Measurements from ENCODE around the gene C1QTNF7. TPM values are rescaled to one million over a fixed set of nuclear protein-coding genes. Genes with fewer than 3 reads are reported as not detected.

Gene C1QTNF7
- total and polyA plus RNA-seq, 2 of the 13 experiments (the other 11 are each of a cell fraction or from before 2014, with no cell fraction given), result not detected

DNA sequence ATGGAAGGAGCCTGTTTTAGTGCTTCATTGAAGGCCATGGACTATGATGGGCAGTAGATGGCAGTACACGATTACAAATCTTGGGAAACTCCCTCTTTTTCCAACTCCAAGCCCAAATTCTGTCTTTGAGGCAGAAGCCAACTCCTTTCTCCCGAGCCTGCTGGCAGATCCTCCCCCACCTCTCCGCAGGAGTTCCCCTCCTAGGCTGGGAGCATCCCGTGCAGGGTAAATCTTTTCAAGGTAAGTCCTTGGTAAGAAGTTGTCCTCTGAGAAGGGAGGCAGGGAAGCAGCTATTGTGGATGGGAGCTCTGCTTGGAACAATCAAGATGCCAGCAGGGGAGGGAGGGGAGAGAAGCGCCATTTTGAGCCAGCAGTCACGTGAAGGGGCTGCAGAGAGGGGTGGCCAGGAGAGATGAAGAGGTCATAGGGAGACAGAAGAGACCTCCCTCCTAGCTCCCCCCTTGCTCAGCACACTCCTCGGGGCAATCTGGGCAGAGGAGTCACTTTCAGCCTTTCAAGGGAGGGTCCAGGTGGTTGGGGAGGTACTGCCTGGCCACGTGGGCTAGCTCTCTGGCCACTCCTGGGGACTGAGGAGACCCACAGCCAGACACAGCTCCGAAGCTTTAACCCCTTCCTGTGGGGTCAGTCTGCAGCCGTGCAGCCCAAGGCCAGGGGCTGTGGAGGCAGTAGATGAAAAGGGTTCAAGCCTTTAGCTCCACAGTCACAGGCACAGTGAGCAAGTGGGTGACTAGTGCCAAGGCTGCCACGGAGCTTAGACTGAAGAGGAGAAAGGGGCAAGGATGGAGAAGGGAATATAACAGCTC lies 51.5 kb downstream of the C1QTNF7 start (continued):
- no peak for TF ChIP-seq ZNF558 (CRISPR knock-in tag; IDR thresholded peaks at IDR 0.05; ENCODE audit: borderline replicate concordance)
- no peak for TF ChIP-seq ZNF335 (CRISPR knock-in tag; IDR thresholded peaks at IDR 0.05)
- no peak for TF ChIP-seq SP1 (IDR thresholded peaks at IDR 0.05)
- no peak; the same call in 1 of the 2 replicates for TF ChIP-seq SP1 (CRISPR knock-in tag; IDR thresholded peaks at IDR 0.05)
- no peak for TF ChIP-seq ZNF570 (CRISPR knock-in tag; IDR thresholded peaks at IDR 0.05; ENCODE audit: borderline replicate concordance)
- no peak for TF ChIP-seq GABPA (IDR thresholded peaks at IDR 0.05; ENCODE audit: low read depth, low read length)
- peak; percentile 26; the same call in 1 of the 2 replicates for TF ChIP-seq GABPA (CRISPR knock-in tag; IDR thresholded peaks at IDR 0.05; ENCODE audit: low read depth)
- no peak for TF ChIP-seq SNAPC5 (CRISPR knock-in tag; IDR thresholded peaks at IDR 0.05; ENCODE audit: borderline replicate concordance)
- TF ChIP-seq, protein P1, sequence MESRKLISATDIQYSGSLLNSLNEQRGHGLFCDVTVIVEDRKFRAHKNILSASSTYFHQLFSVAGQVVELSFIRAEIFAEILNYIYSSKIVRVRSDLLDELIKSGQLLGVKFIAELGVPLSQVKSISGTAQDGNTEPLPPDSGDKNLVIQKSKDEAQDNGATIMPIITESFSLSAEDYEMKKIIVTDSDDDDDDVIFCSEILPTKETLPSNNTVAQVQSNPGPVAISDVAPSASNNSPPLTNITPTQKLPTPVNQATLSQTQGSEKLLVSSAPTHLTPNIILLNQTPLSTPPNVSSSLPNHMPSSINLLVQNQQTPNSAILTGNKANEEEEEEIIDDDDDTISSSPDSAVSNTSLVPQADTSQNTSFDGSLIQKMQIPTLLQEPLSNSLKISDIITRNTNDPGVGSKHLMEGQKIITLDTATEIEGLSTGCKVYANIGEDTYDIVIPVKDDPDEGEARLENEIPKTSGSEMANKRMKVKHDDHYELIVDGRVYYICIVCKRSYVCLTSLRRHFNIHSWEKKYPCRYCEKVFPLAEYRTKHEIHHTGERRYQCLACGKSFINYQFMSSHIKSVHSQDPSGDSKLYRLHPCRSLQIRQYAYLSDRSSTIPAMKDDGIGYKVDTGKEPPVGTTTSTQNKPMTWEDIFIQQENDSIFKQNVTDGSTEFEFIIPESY (CRISPR knock-in tag; IDR thresholded peaks at IDR 0.05), result no peak
- TF ChIP-seq PHF8 (CRISPR knock-in tag; IDR thresholded peaks at IDR 0.05), result peak; percentile 55; the same call in 1 of the 2 replicates
- TF ChIP-seq ZNF839 (CRISPR knock-in tag; IDR thresholded peaks at IDR 0.05; ENCODE audit: borderline replicate concordance), result no peak; the same call in 1 of the 2 replicates
- peak; percentile 81 for TF ChIP-seq SMC3 (IDR thresholded peaks at IDR 0.05; ENCODE audit: low read length)
- TF ChIP-seq ZNF782 (CRISPR knock-in tag; IDR thresholded peaks at IDR 0.05; ENCODE audit: borderline replicate concordance), result no peak
- peak; percentile 62; the same call in 1 of the 2 replicates for TF ChIP-seq KDM5A (IDR thresholded peaks at IDR 0.05; ENCODE audit: borderline replicate concordance, low read length)
- TF ChIP-seq FOXK1 (CRISPR knock-in tag; IDR thresholded peaks at IDR 0.05; ENCODE audit: borderline replicate concordance, low read depth), result no peak
- no peak for TF ChIP-seq ZNF101 (CRISPR knock-in tag; IDR thresholded peaks at IDR 0.05; ENCODE audit: borderline replicate concordance, low read depth)
- TF ChIP-seq TCF12 (IDR thresholded peaks at IDR 0.05), result no peak
- no peak for TF ChIP-seq TCF12 (CRISPR knock-in tag; IDR thresholded peaks at IDR 0.05)
- no peak for TF ChIP-seq FOSL1 (CRISPR knock-in tag; IDR thresholded peaks at IDR 0.05; ENCODE audit: borderline replicate concordance)
- TF ChIP-seq ZNF589 (CRISPR knock-in tag; conservative IDR thresholded peaks at IDR 0.05), result no peak
- no peak for TF ChIP-seq ZNF468 (CRISPR knock-in tag; IDR thresholded peaks at IDR 0.05)
- no peak for TF ChIP-seq NCOA1 (CRISPR knock-in tag; IDR thresholded peaks at IDR 0.05)
- no peak for TF ChIP-seq HMG20A (CRISPR knock-in tag; IDR thresholded peaks at IDR 0.05; ENCODE audit: borderline replicate concordance)
- no peak for TF ChIP-seq ZSCAN30 (CRISPR knock-in tag; IDR thresholded peaks at IDR 0.05)
- no peak for TF ChIP-seq ZNF780A (CRISPR knock-in tag; IDR thresholded peaks at IDR 0.05)
- TF ChIP-seq KLF16 (CRISPR knock-in tag; IDR thresholded peaks at IDR 0.05), result no peak
- TF ChIP-seq DZIP1 (CRISPR knock-in tag; IDR thresholded peaks at IDR 0.05), result no peak
- peak; percentile 58 for TF ChIP-seq SAP130 (CRISPR knock-in tag; IDR thresholded peaks at IDR 0.05; ENCODE audit: low read depth)
